SK-N-SH (cell line): Measurements from ENCODE around the gene SUPT7L.
A peak's percentile ranks its signal among the peaks of the same experiment; 100 is the strongest.

ENCODE experiments used
- CTCF ChIP-seq: fragments of 200-600 bp; sonication (generic); IDR thresholded peaks from 2 replicates; pipeline ENCODE4 v1.6.1; 2017; ENCODE audit warnings: antibody characterized with exemption, mild to moderate bottlenecking, moderate library complexity
- ELF1 ChIP-seq: IDR thresholded peaks from 2 replicates; pipeline ENCODE4 v1.4.0; 2012
- EP300 ChIP-seq, 2 experiments: IDR thresholded peaks; 2 replicates each; pipeline versions ENCODE4 v1.4.0 to v1.6.1; 2012; ENCODE audit warnings: borderline replicate concordance in 1 of 2, low read depth in 1 of 2, low read length in 1 of 2
- EZH2phosphoT487 ChIP-seq: fragments of 200-600 bp; sonication (generic); IDR thresholded peaks from 2 replicates; pipeline ENCODE4 v1.6.1; 2017; ENCODE audit warnings: low read depth, mixed run types, mild to moderate bottlenecking, antibody characterized with exemption, moderate library complexity, borderline replicate concordance
- GABPA ChIP-seq: IDR thresholded peaks from 2 replicates; pipeline ENCODE4 v1.4.0; 2012; ENCODE audit warnings: low read depth, mild to moderate bottlenecking
- MAX ChIP-seq: IDR thresholded peaks from 2 replicates; pipeline ENCODE4 v1.4.0; 2012; ENCODE audit warnings: low read depth
- POLR2AphosphoS5 ChIP-seq: IDR thresholded peaks from 2 replicates; pipeline ENCODE4 v1.6.1; 2012; ENCODE audit warnings: low read depth, low read length
- REST ChIP-seq: IDR thresholded peaks from 2 replicates; pipeline ENCODE4 v1.6.1; 2012; ENCODE audit warnings: mild to moderate bottlenecking, low read depth, low read length, moderate library complexity
- RFX5 ChIP-seq: IDR thresholded peaks from 2 replicates; pipeline ENCODE4 v1.6.1; 2012; ENCODE audit warnings: mild to moderate bottlenecking, improper control_type of control experiment, low read length
- SIN3A ChIP-seq: IDR thresholded peaks from 2 replicates; pipeline ENCODE4 v1.6.1; 2012; ENCODE audit warnings: low read depth, mild to moderate bottlenecking, low read length, moderate library complexity, borderline replicate concordance
- TAF1 ChIP-seq: IDR thresholded peaks from 2 replicates; pipeline ENCODE4 v1.6.1; 2012; ENCODE audit warnings: low read depth, mild to moderate bottlenecking, low read length, moderate library complexity, borderline replicate concordance
- YY1 ChIP-seq: IDR thresholded peaks from 2 replicates; pipeline ENCODE4 v1.4.0; 2012; ENCODE audit warnings: low read depth, mild to moderate bottlenecking

GRCh38 chr2:27627963-27628766 lies 35.2 kb downstream of the SUPT7L start:
- no peak for TF ChIP-seq CTCF
- TF ChIP-seq RFX5, result no peak
- no peak for TF ChIP-seq YY1
- no peak for TF ChIP-seq EZH2phosphoT487
- no peak; the same call in 1 of the 2 replicates for TF ChIP-seq MAX
- TF ChIP-seq TAF1, result no peak; the same call in 1 of the 2 replicates
- no peak for TF ChIP-seq GABPA
- peak; percentile 22; the same call in 1 of the 2 replicates for TF ChIP-seq SIN3A
- TF ChIP-seq POLR2AphosphoS5, result peak; percentile 79; the same call in 1 of the 2 replicates
- TF ChIP-seq REST, result 0 out of 2 replicates have a peak, but pooled peaks have one; percentile 24
- no peak for TF ChIP-seq ELF1
- TF ChIP-seq EP300 (IDR thresholded peaks at IDR 0.05; ENCODE audit: borderline replicate concordance in 1 of 2, low read depth in 1 of 2, low read length in 1 of 2), result peak in 1 of 2 experiments; percentile 70; a peak in 2 of 4 replicates
